DOHH2 (cell line): ENCODE results near the gene CNKSR1.

Experiments
- EZH2phosphoT487 ChIP-seq: fragments of 200-600 bp; sonication (generic); IDR thresholded peaks from 2 replicates; pipeline ENCODE4 v1.6.1; 2017; ENCODE audit warnings: borderline replicate concordance, mild to moderate bottlenecking, antibody characterized with exemption, low read length, moderate library complexity, mixed read lengths
- TF ChIP-seq, protein P1 (sequence below): fragments of 200-600 bp; sonication (generic); IDR thresholded peaks from one replicate; pipeline ENCODE4 v1.5.1; 2014; ENCODE audit warnings: antibody characterized with exemption, mild to moderate bottlenecking, low read depth, low read length; ENCODE audit not compliant: poor library complexity, severe bottlenecking

DNA sequence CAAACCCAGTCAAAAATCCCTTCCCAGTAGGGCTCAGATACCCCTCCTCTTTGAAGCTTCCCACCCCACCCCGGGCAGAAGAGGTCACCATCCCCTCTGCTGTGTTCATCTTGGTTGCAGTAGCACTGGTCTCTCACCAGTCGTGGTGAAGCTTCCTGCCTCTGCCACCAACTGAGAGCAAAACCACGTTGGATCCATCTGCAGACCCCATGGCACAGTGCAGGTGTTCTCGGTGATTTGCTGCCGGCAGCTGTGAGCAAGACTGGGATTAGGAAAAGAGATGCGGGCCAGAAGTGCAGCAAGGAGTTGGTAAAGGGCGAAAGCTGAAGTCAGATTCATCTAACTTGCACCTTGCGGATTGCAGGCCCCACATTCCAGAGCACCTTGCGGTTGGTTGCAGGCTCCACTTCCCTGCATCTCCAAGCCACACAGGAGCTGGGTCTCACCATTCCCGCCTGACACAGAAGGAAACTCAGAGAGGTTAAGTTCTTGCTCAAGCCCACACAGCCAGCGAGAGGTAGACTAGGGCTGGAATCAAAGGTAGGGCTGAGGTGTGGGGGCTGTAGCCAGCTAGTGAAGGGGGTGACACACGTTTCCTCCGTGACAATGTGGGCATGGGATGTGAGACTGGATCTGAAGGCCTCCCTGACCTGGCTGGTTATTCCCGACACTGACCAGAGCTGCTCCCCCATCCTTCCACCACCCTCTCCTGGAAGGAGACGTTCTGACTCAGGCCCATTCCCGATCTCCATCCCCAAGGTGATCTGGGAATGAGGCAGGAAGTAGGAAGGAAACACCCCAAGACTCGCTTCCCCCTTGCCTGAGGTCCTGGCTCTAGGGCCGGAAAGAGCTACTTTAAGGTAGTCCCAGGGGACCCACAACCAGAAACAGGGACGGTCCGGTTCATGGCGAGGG, 21.7 kb upstream of the CNKSR1 start:
- TF ChIP-seq EZH2phosphoT487: no peak
- TF ChIP-seq, protein P1, sequence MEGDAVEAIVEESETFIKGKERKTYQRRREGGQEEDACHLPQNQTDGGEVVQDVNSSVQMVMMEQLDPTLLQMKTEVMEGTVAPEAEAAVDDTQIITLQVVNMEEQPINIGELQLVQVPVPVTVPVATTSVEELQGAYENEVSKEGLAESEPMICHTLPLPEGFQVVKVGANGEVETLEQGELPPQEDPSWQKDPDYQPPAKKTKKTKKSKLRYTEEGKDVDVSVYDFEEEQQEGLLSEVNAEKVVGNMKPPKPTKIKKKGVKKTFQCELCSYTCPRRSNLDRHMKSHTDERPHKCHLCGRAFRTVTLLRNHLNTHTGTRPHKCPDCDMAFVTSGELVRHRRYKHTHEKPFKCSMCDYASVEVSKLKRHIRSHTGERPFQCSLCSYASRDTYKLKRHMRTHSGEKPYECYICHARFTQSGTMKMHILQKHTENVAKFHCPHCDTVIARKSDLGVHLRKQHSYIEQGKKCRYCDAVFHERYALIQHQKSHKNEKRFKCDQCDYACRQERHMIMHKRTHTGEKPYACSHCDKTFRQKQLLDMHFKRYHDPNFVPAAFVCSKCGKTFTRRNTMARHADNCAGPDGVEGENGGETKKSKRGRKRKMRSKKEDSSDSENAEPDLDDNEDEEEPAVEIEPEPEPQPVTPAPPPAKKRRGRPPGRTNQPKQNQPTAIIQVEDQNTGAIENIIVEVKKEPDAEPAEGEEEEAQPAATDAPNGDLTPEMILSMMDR: no peak
